ENCODE measurements around the gene ANO10.

The ANO10 gene

DNA sequence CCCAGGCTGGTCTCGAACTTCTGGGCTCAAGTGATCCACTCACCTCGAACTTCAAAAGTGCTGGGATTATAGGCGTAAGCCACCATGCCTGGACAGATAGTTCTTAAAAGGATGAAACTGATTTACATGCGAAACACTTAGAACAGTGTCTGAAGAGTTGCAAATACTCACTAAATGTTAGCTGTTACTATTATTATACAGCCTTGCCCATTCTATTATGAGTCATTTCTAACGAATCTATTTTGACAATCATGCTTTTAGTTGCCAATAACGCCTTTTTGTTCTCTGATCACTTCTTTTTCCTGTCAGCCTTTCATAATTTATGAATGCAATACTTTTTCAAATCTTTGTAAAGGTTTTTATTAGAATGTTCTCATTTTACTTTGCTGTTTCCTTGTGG is 222.8 kb downstream of the ANO10 start:
- Histone ChIP-seq H3K4me2 (ENCODE audit: insufficient read depth, low read length, poor library complexity, severe bottlenecking) (no peak overlapping the region), H3K27ac (replicated peaks; ENCODE audit: low read length) (no peak overlapping the region), H3K4me1 (ENCODE audit: control insufficient read depth in 2 of 2, insufficient read depth in 1 of 2, low read depth in 1 of 2, low read length in 2 of 2) (no peaks in the 10 kb centered on the region), H4K91ac (ENCODE audit: low read depth, low read length, poor library complexity) (no peak overlapping the region), H3K4me3 (ENCODE audit: low read length in 2 of 2) (no peak overlapping the region), H3K4ac (ENCODE audit: low read length) (no peak overlapping the region), H3K27me3 (ENCODE audit: control insufficient read depth in 3 of 3, insufficient read depth in 3 of 3, low read depth in 1 of 3, low read length in 3 of 3) (no peaks in the 10 kb centered on the region), H3K23ac (ENCODE audit: low read depth, low read length, poor library complexity) (no peak overlapping the region), H2BK5ac (ENCODE audit: low read length) (no peak overlapping the region), H3K14ac (ENCODE audit: low read length) (no peak overlapping the region), H3K79me1 (ENCODE audit: low read depth, low read length) (no peaks in the 10 kb centered on the region), H2BK15ac (ENCODE audit: low read length) (no peak overlapping the region), H2AK5ac (ENCODE audit: low read depth, low read length) (no peak overlapping the region), H2BK120ac (ENCODE audit: low read depth, low read length) (no peak overlapping the region), H3K9ac (ENCODE audit: low read depth, low read length, poor library complexity) (no peak overlapping the region), H3K36me3 (replicated peaks in 1 of 2; ENCODE audit: control insufficient read depth in 2 of 2, insufficient read depth in 2 of 2, low read length in 2 of 2) (no peaks in the 10 kb centered on the region), H4K8ac (ENCODE audit: low read depth, low read length) (no peak overlapping the region), H3K9me3 (replicated peaks in 1 of 2; ENCODE audit: control insufficient read depth in 2 of 2, insufficient read depth in 1 of 2, low read depth in 1 of 2, low read length in 2 of 2) (no peaks in the 10 kb centered on the region), H2BK12ac (ENCODE audit: low read length) (no peak overlapping the region), H2AFZ (ENCODE audit: low read length) (no peak overlapping the region), H3K18ac (ENCODE audit: low read length) (no peak overlapping the region)
- DNase-seq (ENCODE audit: low spot score) = no peak
- WGBS, 2 donors (ENCODE audit: extremely low coverage in 2 of 2, insufficient read length in 2 of 2, insufficient replicate concordance in 1 of 2) = no CpG with 5 or more reads among the region's 6 CpGs

DNA sequence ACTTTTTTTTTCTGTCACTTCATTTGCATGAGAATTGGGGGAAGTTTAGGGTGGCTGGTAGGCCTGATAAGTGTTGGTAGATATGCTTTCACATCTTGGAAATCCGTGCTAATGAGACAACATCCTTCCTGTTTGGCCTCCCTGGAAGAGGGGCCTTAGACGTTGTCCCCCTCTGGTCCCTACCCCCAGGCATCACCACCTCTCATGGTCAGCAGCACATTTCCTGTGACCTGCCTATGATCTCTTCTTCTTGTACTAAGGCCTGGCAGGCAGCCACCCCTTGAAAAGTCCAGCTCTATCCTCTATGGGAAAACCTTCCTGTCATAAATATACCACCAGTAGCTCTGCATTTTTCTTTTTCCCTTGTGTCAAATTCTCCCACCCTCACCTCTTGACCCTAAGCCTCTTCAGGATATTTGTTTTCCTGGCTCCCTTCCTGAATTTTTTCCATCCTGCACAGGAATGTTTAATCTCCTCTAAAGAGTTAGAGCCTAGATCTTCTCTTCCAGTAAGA is 227.7 kb downstream of the ANO10 start:
- no peak overlapping the region for H3K4me3 ChIP-seq (ENCODE audit: low read length in 2 of 2)
- no peak overlapping the region for H2BK15ac ChIP-seq (ENCODE audit: low read length)
- H3K27me3 ChIP-seq (ENCODE audit: control insufficient read depth in 3 of 3, insufficient read depth in 3 of 3, low read depth in 1 of 3, low read length in 3 of 3) = no peaks in the 10 kb centered on the region
- H3K79me1 ChIP-seq (ENCODE audit: low read depth, low read length) = no peaks in the 10 kb centered on the region
- H3K14ac ChIP-seq (ENCODE audit: low read length) = no peak overlapping the region
- no peak overlapping the region for H4K91ac ChIP-seq (ENCODE audit: low read depth, low read length, poor library complexity)
- no peak overlapping the region for H3K9ac ChIP-seq (ENCODE audit: low read depth, low read length, poor library complexity)
- H3K18ac ChIP-seq (ENCODE audit: low read length) = no peak overlapping the region
- H3K4ac ChIP-seq (ENCODE audit: low read length) = no peak overlapping the region
- no peak overlapping the region for H4K8ac ChIP-seq (ENCODE audit: low read depth, low read length)
- H2AFZ ChIP-seq (ENCODE audit: low read length) = no peak overlapping the region
- WGBS, 2 donors (ENCODE audit: extremely low coverage in 2 of 2, insufficient read length in 2 of 2, insufficient replicate concordance in 1 of 2) = no CpG with 5 or more reads among the region's 2 CpGs
- no peaks in the 10 kb centered on the region for H3K36me3 ChIP-seq (replicated peaks in 1 of 2; ENCODE audit: control insufficient read depth in 2 of 2, insufficient read depth in 2 of 2, low read length in 2 of 2)
- no peak overlapping the region for H3K23ac ChIP-seq (ENCODE audit: low read depth, low read length, poor library complexity)
- no peak overlapping the region for H2AK5ac ChIP-seq (ENCODE audit: low read depth, low read length)
- no peak for DNase-seq (ENCODE audit: low spot score)
- H3K27ac ChIP-seq (replicated peaks; ENCODE audit: low read length) = no peak overlapping the region
- H3K4me1 ChIP-seq (ENCODE audit: control insufficient read depth in 2 of 2, insufficient read depth in 1 of 2, low read depth in 1 of 2, low read length in 2 of 2) = no peaks in the 10 kb centered on the region
- no peaks in the 10 kb centered on the region for H3K9me3 ChIP-seq (replicated peaks in 1 of 2; ENCODE audit: control insufficient read depth in 2 of 2, insufficient read depth in 1 of 2, low read depth in 1 of 2, low read length in 2 of 2)
- H3K4me2 ChIP-seq (ENCODE audit: insufficient read depth, low read length, poor library complexity, severe bottlenecking) = no peak overlapping the region
- H2BK5ac ChIP-seq (ENCODE audit: low read length) = no peak overlapping the region
- H2BK120ac ChIP-seq (ENCODE audit: low read depth, low read length) = no peak overlapping the region
- no peak overlapping the region for H2BK12ac ChIP-seq (ENCODE audit: low read length)

DNA sequence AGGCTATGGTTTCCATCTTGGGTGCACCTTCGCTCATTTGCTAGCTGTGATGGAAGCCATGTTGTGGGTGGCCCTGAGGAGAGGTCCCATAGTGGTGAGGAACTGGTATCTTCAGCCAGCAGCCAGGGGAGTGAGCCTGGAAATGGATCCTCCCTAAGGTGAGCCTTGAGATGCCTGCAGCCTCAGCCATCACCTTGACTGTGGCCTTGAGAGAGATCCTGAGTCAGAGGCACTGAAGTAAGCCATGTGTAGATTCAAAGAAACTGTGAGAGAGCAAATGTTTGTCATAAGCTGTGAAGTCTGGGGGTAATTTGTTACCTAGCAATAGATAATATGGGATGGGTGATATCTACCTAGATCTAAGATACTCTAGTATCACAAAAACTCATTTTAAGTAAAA is 230.2 kb downstream of the ANO10 start:
- Histone ChIP-seq H4K8ac (ENCODE audit: low read depth, low read length) (no peak overlapping the region), H3K9me3 (replicated peaks in 1 of 2; ENCODE audit: control insufficient read depth in 2 of 2, insufficient read depth in 1 of 2, low read depth in 1 of 2, low read length in 2 of 2) (no peaks in the 10 kb centered on the region), H3K27me3 (ENCODE audit: control insufficient read depth in 3 of 3, insufficient read depth in 3 of 3, low read depth in 1 of 3, low read length in 3 of 3) (no peaks in the 10 kb centered on the region), H3K9ac (ENCODE audit: low read depth, low read length, poor library complexity) (no peak overlapping the region), H3K4me2 (ENCODE audit: insufficient read depth, low read length, poor library complexity, severe bottlenecking) (no peak overlapping the region), H3K18ac (ENCODE audit: low read length) (no peak overlapping the region), H3K36me3 (replicated peaks in 1 of 2; ENCODE audit: control insufficient read depth in 2 of 2, insufficient read depth in 2 of 2, low read length in 2 of 2) (no peaks in the 10 kb centered on the region), H4K91ac (ENCODE audit: low read depth, low read length, poor library complexity) (no peak overlapping the region), H2BK5ac (ENCODE audit: low read length) (no peak overlapping the region), H3K27ac (replicated peaks; ENCODE audit: low read length) (no peak overlapping the region), H2AK5ac (ENCODE audit: low read depth, low read length) (no peak overlapping the region), H3K4me1 (ENCODE audit: control insufficient read depth in 2 of 2, insufficient read depth in 1 of 2, low read depth in 1 of 2, low read length in 2 of 2) (peaks cover 0 to 3% of the 10 kb centered on the region in 2 donors), H3K4ac (ENCODE audit: low read length) (no peak overlapping the region), H2BK15ac (ENCODE audit: low read length) (no peak overlapping the region), H3K79me1 (ENCODE audit: low read depth, low read length) (no peaks in the 10 kb centered on the region), H2BK12ac (ENCODE audit: low read length) (no peak overlapping the region), H2AFZ (ENCODE audit: low read length) (no peak overlapping the region), H3K4me3 (ENCODE audit: low read length in 2 of 2) (no peak overlapping the region), H3K23ac (ENCODE audit: low read depth, low read length, poor library complexity) (peak overlapping the region; percentile 52), H3K14ac (ENCODE audit: low read length) (no peak overlapping the region), H2BK120ac (ENCODE audit: low read depth, low read length) (no peak overlapping the region)
- DNase-seq (ENCODE audit: low spot score) = no peak
- WGBS, 2 donors (ENCODE audit: extremely low coverage in 2 of 2, insufficient read length in 2 of 2, insufficient replicate concordance in 1 of 2) = no CpG with 5 or more reads among the region's 1 CpG

DNA sequence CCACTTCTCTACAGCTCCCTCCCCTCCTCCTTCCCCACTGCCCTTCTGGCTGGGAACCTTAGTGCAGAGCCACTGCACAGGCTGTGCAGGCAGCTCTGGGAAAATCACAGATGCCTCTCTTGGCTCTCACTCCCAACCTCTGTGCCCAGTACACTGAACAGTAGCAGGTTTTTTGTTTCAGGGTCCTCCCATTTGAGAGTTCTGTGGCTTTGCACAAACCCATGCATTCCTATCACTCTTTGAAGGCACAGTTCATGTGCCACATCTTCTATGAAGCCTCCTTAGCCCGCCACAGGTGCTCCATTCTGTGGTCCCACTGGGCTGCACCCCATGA is 231.6 kb downstream of the ANO10 start:
- Histone ChIP-seq H4K8ac (ENCODE audit: low read depth, low read length) (no peak overlapping the region), H3K4me2 (ENCODE audit: insufficient read depth, low read length, poor library complexity, severe bottlenecking) (no peak overlapping the region), H3K79me1 (ENCODE audit: low read depth, low read length) (no peaks in the 10 kb centered on the region), H2AK5ac (ENCODE audit: low read depth, low read length) (no peak overlapping the region), H2BK12ac (ENCODE audit: low read length) (no peak overlapping the region), H3K27me3 (ENCODE audit: control insufficient read depth in 3 of 3, insufficient read depth in 3 of 3, low read depth in 1 of 3, low read length in 3 of 3) (no peaks in the 10 kb centered on the region), H3K23ac (ENCODE audit: low read depth, low read length, poor library complexity) (no peak overlapping the region), H3K27ac (replicated peaks; ENCODE audit: low read length) (no peak overlapping the region), H3K36me3 (replicated peaks in 1 of 2; ENCODE audit: control insufficient read depth in 2 of 2, insufficient read depth in 2 of 2, low read length in 2 of 2) (no peaks in the 10 kb centered on the region), H3K9ac (ENCODE audit: low read depth, low read length, poor library complexity) (no peak overlapping the region), H2BK120ac (ENCODE audit: low read depth, low read length) (no peak overlapping the region), H3K4ac (ENCODE audit: low read length) (no peak overlapping the region), H3K14ac (ENCODE audit: low read length) (no peak overlapping the region), H3K9me3 (replicated peaks in 1 of 2; ENCODE audit: control insufficient read depth in 2 of 2, insufficient read depth in 1 of 2, low read depth in 1 of 2, low read length in 2 of 2) (no peaks in the 10 kb centered on the region), H3K4me1 (ENCODE audit: control insufficient read depth in 2 of 2, insufficient read depth in 1 of 2, low read depth in 1 of 2, low read length in 2 of 2) (peaks cover 0 to 3% of the 10 kb centered on the region in 2 donors), H2AFZ (ENCODE audit: low read length) (no peak overlapping the region), H3K18ac (ENCODE audit: low read length) (no peak overlapping the region), H2BK5ac (ENCODE audit: low read length) (no peak overlapping the region), H2BK15ac (ENCODE audit: low read length) (no peak overlapping the region), H4K91ac (ENCODE audit: low read depth, low read length, poor library complexity) (no peak overlapping the region), H3K4me3 (ENCODE audit: low read length in 2 of 2) (no peak overlapping the region)
- WGBS, 2 donors (ENCODE audit: extremely low coverage in 2 of 2, insufficient read length in 2 of 2, insufficient replicate concordance in 1 of 2) = no CpG with 5 or more reads among the region's 1 CpG
- DNase-seq (ENCODE audit: low spot score) = no peak
